HL-60 (cell line): ENCODE measurements around the gene FMNL3.

ENCODE experiments used
- DNase-seq, 2 experiments: peaks; one replicate each; pipeline ENCODE4 v3.0.0-alpha.2; 2010 to 2020; ENCODE audit warnings: low read depth in 1 of 2, low spot score in 1 of 2
- H3K27ac ChIP-seq: fragments of 250-450 bp; sonication (Bioruptor Pico); replicated peaks from 2 replicates; pipeline ENCODE4 v1.5.1; 2020; ENCODE audit warnings: mild to moderate bottlenecking, moderate library complexity
- H3K27me3 ChIP-seq: fragments of 250-450 bp; sonication (Bioruptor Pico); 2 replicates; pipeline ENCODE4 v1.5.1; 2021; ENCODE audit warnings: mild to moderate bottlenecking, moderate library complexity; ENCODE audit not compliant: insufficient read depth, poor library complexity, severe bottlenecking
- H3K4me3 ChIP-seq: replicated peaks from 2 replicates; pipeline ENCODE4 v1.5.1; 2011; ENCODE audit warnings: mild to moderate bottlenecking, control low read depth, low read length; ENCODE audit not compliant: insufficient read depth
- CTCF ChIP-seq: IDR thresholded peaks from one replicate; pipeline ENCODE4 v1.5.1; 2011; ENCODE audit warnings: low read length, control low read depth, inconsistent platforms; ENCODE audit not compliant: insufficient read depth
- GABPA ChIP-seq: IDR thresholded peaks from 2 replicates; pipeline ENCODE4 v1.6.1; 2012; ENCODE audit warnings: low read depth
- POLR2AphosphoS5 ChIP-seq: IDR thresholded peaks from 2 replicates; pipeline ENCODE4 v1.6.1; 2012; ENCODE audit warnings: low read depth
- REST ChIP-seq: IDR thresholded peaks from 2 replicates; pipeline ENCODE4 v1.6.1; 2012; ENCODE audit warnings: low read depth; ENCODE audit not compliant: insufficient replicate concordance
- SPI1 ChIP-seq: IDR thresholded peaks from 2 replicates; pipeline ENCODE4 v1.6.1; 2012; ENCODE audit warnings: low read depth, mild to moderate bottlenecking, borderline replicate concordance

The FMNL3 gene

GRCh38 chr12:49587174-49587908 is 119.9 kb downstream of the FMNL3 start:
- no peak for DNase-seq
- Histone ChIP-seq H3K27ac (no peak overlapping the region), H3K27me3 (no peaks in the 10 kb centered on the region), H3K4me3 (no peak overlapping the region)
- TF ChIP-seq GABPA (no peak), REST (no peak), CTCF (no peak), SPI1 (no peak), POLR2AphosphoS5 (no peak)
